ENCODE measurements around the gene HNRNPL.

DNA sequence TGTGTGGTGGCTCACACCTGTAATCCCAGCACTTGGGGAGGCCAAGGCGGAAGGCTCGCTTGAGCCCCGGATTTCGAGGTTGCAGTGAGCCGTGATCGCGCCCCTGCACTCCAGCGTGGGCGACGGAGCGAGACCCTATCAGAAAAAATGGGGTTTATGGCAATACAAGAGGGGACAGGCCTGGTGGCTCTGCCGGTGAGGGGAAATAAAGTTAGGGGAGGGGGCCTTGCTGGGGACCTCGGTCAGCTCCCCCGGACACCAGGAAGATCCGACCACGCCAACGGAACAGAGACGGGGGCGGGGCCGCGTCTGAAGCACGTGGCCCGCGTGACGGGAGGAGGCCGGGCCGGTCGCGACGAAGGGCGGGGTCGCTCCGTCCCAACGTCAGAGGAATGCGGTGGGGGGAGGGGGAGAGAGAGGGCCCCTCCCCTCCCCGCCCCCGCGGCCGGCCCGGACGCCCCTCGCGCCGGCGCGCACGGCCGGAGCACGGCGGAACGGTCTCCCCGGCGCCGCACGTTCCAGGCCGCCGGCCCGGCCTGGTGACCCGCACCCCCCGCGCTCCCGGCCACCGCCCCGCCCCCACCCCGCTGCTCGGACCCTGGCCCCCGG lies 1.9 kb upstream of the HNRNPL start:
- TF ChIP-seq POLR2AphosphoS5 (IDR thresholded peaks at IDR 0.05) (peak; percentile 81), POLR2A (IDR thresholded peaks at IDR 0.05) (peak; percentile 46 to 62)
- TF ChIP-seq, protein P1, sequence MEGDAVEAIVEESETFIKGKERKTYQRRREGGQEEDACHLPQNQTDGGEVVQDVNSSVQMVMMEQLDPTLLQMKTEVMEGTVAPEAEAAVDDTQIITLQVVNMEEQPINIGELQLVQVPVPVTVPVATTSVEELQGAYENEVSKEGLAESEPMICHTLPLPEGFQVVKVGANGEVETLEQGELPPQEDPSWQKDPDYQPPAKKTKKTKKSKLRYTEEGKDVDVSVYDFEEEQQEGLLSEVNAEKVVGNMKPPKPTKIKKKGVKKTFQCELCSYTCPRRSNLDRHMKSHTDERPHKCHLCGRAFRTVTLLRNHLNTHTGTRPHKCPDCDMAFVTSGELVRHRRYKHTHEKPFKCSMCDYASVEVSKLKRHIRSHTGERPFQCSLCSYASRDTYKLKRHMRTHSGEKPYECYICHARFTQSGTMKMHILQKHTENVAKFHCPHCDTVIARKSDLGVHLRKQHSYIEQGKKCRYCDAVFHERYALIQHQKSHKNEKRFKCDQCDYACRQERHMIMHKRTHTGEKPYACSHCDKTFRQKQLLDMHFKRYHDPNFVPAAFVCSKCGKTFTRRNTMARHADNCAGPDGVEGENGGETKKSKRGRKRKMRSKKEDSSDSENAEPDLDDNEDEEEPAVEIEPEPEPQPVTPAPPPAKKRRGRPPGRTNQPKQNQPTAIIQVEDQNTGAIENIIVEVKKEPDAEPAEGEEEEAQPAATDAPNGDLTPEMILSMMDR (IDR thresholded peaks at IDR 0.05), result no peak
